GM18951 (cell line): ENCODE results near the gene TNFRSF4.

Experiments
- POLR2A ChIP-seq: IDR thresholded peaks from 4 replicates; pipeline ENCODE4 v1.6.1; 2011; ENCODE audit warnings: mild to moderate bottlenecking; ENCODE audit not compliant: insufficient read length, insufficient read depth; ENCODE audit errors: extremely low read depth
- in situ Hi-C: fragments of 300-500 bp; cut with MboI; formaldehyde crosslinking; loops from one replicate; pipeline ENCODE4 v1.12.0; 2022; ENCODE audit warnings: low sequenced_read_pairs, mixed read lengths, inconsistent platforms; ENCODE audit not compliant: unreplicated experiment

The TNFRSF4 gene

DNA sequence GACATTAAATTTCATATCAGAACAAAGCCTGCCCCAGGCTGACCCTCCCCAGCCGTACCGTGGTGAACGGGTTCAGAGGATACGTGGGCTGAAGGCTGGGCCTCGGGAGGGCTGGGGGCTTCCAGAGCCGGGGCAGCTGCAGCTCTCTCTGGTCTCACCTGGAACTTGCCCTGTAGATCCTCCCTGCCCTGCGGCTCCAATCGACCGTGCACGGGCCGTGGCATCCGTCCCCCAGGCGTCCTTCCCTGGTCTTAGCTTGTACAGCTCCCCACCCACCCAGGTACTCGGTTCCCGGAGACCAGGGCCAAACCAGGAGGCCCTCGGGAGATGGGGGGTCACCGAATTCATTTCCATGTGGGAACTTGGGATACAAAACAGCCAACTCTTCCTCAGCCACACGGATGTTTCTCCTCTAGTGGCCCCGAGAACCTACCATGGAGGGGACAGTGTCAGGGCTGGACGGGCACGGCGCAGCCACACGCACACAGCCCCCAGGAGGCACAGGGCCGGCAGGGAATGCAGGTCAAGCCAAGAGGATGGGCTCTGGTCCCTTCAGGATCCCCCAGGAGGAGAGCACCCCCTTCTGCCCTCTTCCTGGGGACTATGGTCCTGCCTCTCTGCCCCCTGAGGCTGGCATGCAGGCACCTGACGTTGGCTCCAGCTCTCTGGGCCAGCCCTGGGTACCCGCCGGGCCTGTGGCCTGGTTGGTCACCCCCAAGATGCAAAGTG, 21.2 kb upstream of the TNFRSF4 start:
- in situ Hi-C loops: no loop called here
- TF ChIP-seq POLR2A: no peak

- in situ Hi-C loops: no loop called here
- no peak for TF ChIP-seq POLR2A
These were observed 20.3 kb upstream of the TNFRSF4 start for GRCh38 chr1:1234180-1234808.

DNA sequence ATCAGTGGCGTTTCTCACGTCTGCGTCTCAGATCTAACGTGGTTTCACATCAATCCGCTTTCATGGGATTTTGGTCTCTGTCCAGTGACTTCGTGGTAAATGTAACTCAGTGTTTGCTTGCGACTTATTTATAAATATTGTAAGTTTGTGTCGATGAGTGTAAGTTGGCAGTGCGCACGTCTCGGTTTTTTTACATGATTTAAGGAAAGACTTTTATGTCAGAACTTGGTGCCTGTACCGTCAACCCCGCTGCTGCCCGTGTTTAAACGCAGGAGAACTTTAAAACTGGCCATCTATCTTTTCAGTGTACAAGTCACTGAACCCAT, 19.6 kb upstream of the TNFRSF4 start:
- in situ Hi-C loops: no loop called here
- TF ChIP-seq POLR2A: no peak

DNA sequence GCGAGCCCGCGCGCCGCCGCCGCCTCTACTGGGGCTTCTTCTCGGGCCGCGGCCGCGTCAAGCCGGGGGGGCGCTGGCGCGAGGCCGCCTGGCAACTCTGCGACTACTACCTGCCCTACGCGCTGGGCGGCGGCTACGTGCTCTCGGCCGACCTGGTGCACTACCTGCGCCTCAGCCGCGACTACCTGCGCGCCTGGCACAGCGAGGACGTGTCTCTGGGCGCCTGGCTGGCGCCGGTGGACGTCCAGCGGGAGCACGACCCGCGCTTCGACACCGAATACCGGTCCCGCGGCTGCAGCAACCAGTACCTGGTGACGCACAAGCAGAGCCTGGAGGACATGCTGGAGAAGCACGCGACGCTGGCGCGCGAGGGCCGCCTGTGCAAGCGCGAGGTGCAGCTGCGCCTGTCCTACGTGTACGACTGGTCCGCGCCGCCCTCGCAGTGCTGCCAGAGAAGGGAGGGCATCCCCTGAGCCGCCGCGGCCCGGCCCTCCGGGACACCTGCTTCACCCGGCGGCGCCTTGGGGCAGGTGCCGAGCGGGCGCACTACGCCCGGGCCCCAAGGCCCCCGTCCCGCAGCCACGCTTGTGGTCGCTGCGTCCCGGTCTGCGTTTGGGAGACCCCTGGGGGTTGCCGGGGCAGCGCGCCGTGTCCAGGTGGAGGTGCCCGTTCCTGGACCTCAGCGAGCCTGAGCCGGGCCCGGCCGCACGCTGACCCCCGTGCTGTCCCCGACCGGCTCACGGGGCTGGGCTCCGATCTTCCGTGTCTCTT, 19.0 kb upstream of the TNFRSF4 start:
- in situ Hi-C loops: no loop called here

DNA sequence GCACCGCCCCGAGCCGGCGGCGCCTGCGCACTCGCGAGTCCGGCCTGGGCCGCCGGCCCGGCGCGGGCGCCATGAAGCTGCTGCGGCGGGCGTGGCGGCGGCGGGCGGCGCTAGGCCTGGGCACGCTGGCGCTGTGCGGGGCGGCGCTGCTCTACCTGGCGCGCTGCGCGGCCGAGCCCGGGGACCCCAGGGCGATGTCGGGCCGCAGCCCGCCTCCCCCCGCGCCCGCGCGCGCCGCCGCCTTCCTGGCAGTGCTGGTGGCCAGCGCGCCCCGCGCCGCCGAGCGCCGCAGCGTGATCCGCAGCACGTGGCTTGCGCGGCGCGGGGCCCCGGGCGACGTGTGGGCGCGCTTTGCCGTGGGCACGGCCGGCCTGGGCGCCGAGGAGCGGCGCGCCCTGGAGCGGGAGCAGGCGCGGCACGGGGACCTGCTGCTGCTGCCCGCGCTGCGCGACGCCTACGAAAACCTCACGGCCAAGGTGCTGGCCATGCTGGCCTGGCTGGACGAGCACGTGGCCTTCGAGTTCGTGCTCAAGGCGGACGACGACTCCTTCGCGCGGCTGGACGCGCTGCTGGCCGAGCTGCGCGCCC, 18.3 kb upstream of the TNFRSF4 start, which contains the start of gene B3GALT6:
Gene B3GALT6 (plus strand): TSS at position 30 of the 588 bp plus-strand sequence. CDS start 42 bp downstream, at position 72.
- TF ChIP-seq POLR2A: peak; percentile 85
- in situ Hi-C loops: no loop called here

More for the DNA sequence above, 19.0 kb upstream of the TNFRSF4 start:
- TF ChIP-seq POLR2A: no peak

DNA sequence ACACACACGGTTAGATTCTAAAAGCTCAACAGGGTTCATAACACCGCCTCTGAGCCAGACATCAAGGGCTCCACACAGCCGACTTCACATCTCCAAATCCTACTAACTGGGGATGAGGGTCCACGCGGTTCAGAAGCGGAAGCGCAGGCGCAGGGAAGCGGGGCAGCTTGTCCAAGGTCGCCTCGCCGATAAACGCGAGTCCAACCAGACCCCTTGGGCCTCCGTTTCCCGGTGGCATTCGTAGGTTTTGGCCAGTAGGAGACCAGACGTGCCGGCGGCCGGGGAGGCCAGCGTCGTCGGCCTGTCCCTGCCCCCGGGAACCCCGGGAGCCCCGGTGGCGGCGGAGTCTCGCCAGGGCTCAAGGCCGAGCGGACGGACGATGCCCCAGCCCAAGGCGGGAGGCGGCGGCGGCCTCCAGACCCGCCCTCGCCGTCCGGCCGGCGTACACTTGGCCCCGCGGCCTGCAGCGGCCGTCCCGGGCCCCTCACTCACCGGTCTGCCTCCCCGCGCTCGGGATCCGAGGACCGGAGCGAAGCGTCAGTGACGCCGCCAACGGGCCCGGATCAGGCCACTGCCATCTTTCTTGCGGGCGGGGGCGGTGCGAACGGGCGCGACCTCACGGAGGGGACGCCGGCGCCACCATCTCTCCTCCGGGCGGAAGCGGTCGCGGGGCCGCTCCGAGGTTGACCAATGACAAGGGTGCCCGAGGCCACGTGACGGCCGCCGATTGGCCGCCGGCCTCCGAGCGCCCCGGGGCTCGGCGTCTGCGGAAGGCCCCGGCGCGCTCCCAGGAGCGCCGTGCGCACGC, 17.7 kb upstream of the TNFRSF4 start, which contains the start of gene SDF4:
Gene SDF4 (minus strand): TSS at position 602 of the 808 bp plus-strand sequence. CDS start 3,229 bp downstream, outside the sequence.
- in situ Hi-C loops: no loop called here
- TF ChIP-seq POLR2A: peak; percentile 94

DNA sequence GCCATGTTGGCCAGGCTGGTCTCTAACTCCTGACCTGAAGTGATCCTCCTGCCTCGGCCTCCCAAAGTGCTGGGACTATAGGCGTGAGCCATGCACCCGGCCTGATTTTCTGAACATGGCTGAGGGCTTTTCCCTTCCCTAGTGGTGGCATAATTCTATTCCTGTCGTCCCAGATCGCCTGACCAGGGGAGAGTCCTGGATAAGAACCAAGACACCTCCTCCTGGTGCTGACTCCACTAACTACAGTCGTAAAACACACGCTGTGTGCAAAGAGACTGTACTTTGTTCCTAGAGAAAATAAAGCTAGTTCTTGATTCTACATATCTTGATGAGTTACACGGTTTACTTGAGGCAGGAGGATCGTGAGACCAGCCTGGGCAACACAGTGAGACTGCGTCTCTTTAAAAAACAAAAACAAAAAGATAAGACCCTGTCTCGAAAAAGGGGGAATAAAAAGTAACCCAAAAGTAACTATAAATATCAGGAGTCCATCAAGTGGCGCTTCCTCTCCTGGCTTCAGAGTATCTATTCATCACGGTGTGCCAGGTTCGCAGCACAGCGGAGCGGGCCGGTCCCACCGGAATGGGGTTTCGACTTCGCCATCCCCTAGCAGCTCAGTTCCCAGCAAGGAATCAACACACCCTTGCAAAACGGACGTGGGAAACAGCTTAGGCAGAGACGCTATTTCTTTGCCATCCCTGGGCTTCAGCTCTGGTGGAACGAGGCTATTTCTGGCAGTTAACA, 16.9 kb upstream of the TNFRSF4 start:
- TF ChIP-seq POLR2A: no peak
- in situ Hi-C loops: no loop called here

DNA sequence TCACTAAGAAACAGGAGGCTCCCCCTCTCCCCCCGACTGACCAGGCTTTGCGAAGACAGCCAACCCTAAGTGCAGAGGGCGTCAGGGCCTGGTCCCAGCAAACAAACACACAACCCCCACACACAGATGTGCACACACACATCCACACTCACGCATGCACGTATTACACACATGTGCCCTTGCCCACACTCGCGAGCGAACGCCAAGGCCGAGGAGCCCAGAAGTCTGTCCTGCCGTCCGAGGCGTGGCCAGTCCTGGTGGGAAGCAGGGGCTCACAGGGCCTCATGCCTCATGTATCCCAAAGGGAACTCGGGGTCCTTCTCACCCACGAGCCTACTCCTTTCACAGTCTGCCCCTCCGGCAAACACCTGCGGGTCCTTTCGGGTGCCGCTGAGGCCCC, 15.8 kb upstream of the TNFRSF4 start:
- TF ChIP-seq POLR2A: no peak
- in situ Hi-C loops: no loop called here

GRCh38 chr1:1228596-1229321, 14.8 kb upstream of the TNFRSF4 start:
- in situ Hi-C loops: no loop called here
- TF ChIP-seq POLR2A: no peak

DNA sequence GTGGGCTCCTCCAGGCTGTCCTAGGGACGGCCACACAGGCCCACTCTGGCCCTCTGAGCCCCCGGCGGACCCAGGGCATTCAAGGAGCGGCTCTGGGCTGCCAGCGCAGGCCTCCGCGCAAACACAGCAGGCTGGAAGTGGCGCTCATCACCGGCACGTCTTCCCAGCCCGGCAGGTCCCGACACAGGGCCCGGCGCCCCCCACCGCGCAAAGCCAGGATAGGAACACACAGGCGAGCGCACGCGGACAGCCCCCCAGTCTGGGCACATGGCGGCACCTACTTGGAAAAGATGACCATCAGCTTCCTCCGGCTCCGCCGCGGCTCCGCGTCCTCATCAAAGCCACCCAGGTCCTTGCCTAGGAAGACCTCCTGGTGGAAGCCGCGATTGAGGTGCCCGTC, 14.2 kb upstream of the TNFRSF4 start:
- no peak for TF ChIP-seq POLR2A
- in situ Hi-C loops: no loop called here

GRCh38 chr1:1227386-1227785, 13.4 kb upstream of the TNFRSF4 start:
- in situ Hi-C loops: no loop called here
- no peak for TF ChIP-seq POLR2A
